Measurements from ENCODE around the gene NFYA. TPM values are rescaled to one million over a fixed set of nuclear protein-coding genes. Genes with fewer than 3 reads are reported as not detected.

The NFYA gene
- total and polyA plus RNA-seq, 5 experiments from 2014 or later: 17.0 to 60.0 (median 27.9) TPM

Other genes starting within 250 kb of the NFYA start
- 1 to 10 TPM; 6.3 to 7.3 TPM for gene UNC5CL, start 33.8 kb upstream of the NFYA start, total RNA-seq
- gene UNC5CL, start 33.8 kb upstream of the NFYA start, polyA plus RNA-seq: under 1 TPM in 2 of 3 donors, not detected in 1; 0.07 to 0.34 TPM
- gene TSPO2, start 30.5 kb upstream of the NFYA start, total RNA-seq: not detected
- not detected for gene TSPO2, start 30.5 kb upstream of the NFYA start, polyA plus RNA-seq
- not detected for gene APOBEC2, start 19.8 kb upstream of the NFYA start, total RNA-seq
- under 1 TPM in 2 of 3 donors, not detected in 1; 0.39 to 0.45 TPM for gene APOBEC2, start 19.8 kb upstream of the NFYA start, polyA plus RNA-seq
- 10 to 100 TPM; 48.7 to 52.1 TPM for gene OARD1, start 618 bp upstream of the NFYA start, total RNA-seq
- gene OARD1, start 618 bp upstream of the NFYA start, polyA plus RNA-seq: 10 to 100 TPM; 41.2 to 48.5 (median 48.1) TPM
- gene TREML1, start 81.4 kb downstream of the NFYA start, total RNA-seq: not detected
- gene TREML1, start 81.4 kb downstream of the NFYA start, polyA plus RNA-seq: not detected
- gene TREM2, start 90.1 kb downstream of the NFYA start, total RNA-seq: under 1 TPM in 1 of 2 experiments, not detected in 1; 0.49 TPM
- not detected for gene TREM2, start 90.1 kb downstream of the NFYA start, polyA plus RNA-seq
- gene TREML2, start 128.2 kb downstream of the NFYA start, total RNA-seq: 1 to 10 TPM; 1.7 to 1.9 TPM
- 1 to 10 TPM in 1 of 3 donors, under 1 TPM in 2; 0.65 to 1.5 (median 0.70) TPM for gene TREML2, start 128.2 kb downstream of the NFYA start, polyA plus RNA-seq
- not detected for gene TREML4, start 155.4 kb downstream of the NFYA start, total RNA-seq
- gene TREML4, start 155.4 kb downstream of the NFYA start, polyA plus RNA-seq: not detected
- not detected for gene TREM1, start 213.7 kb downstream of the NFYA start, total RNA-seq
- under 1 TPM in 1 of 3 donors, not detected in 2; 0.36 TPM for gene TREM1, start 213.7 kb downstream of the NFYA start, polyA plus RNA-seq

All from naive thymus-derived CD8-positive, alpha-beta T cell (primary cell).